HEK293T (cell line): ENCODE measurements around the gene STT3B.

ENCODE experiments used
- BHLHE40 ChIP-seq: fragments of 450-650 bp; IDR thresholded peaks from 2 replicates; pipeline ENCODE4 v1.6.1; 2016; ENCODE audit warnings: mild to moderate bottlenecking, moderate library complexity, borderline replicate concordance
- PKNOX1 ChIP-seq: fragments of 450-650 bp; IDR thresholded peaks from 2 replicates; pipeline ENCODE4 v1.6.1; 2016

- TF ChIP-seq PKNOX1 (no peak), BHLHE40 (no peak)
Measured at GRCh38 chr3:31565288-31565687, 32.6 kb downstream of the STT3B start.
